Ascending aorta (tissue), 2 donors: ENCODE data around the gene FAIM2. TPM values are rescaled to one million over a fixed set of nuclear protein-coding genes. Genes with fewer than 3 reads are reported as not detected.

ENCODE experiments used
- DNase-seq, 2 donors: peaks; one replicate each; pipeline ENCODE4 v3.0.0-alpha.2; 2019; ENCODE audit warnings: low spot score in 2 of 2
- H3K27ac ChIP-seq, 2 donors: fragments of 200-600 bp; sonication (generic); one replicate each; pipeline ENCODE4 v1.5.1; 2016 to 2017; ENCODE audit warnings: mild to moderate bottlenecking in 1 of 2
- H3K27me3 ChIP-seq: fragments of 200-600 bp; sonication (generic); one replicate; pipeline ENCODE4 v1.5.1; 2017
- H3K36me3 ChIP-seq, 2 donors: fragments of 200-600 bp; sonication (generic); one replicate each; pipeline ENCODE4 v1.5.1; 2016
- H3K4me1 ChIP-seq, 2 donors: fragments of 200-600 bp; sonication (generic); one replicate each; pipeline ENCODE4 v1.5.1; 2016 to 2017; ENCODE audit warnings: mild to moderate bottlenecking in 1 of 2
- H3K4me3 ChIP-seq, 2 donors: fragments of 200-600 bp; sonication (generic); one replicate each; pipeline ENCODE4 v1.5.1; 2016 to 2017; ENCODE audit warnings: mild to moderate bottlenecking in 1 of 2
- H3K9me3 ChIP-seq, 2 donors: fragments of 200-600 bp; sonication (generic); one replicate each; pipeline ENCODE4 v1.5.1; 2016
- CTCF ChIP-seq, 3 experiments: fragments of 200-600 bp in 2 of 3; fragments of 450-650 bp in 1 of 3; sonication (generic) in 2 of 3; IDR thresholded peaks; one replicate each; pipeline ENCODE4 v1.5.1; 2016 to 2019; ENCODE audit warnings: antibody characterized with exemption in 3 of 3, mild to moderate bottlenecking in 1 of 3, moderate library complexity in 1 of 3
- intact Hi-C: fragments of 100-400 bp; cut with DNase I; formaldehyde crosslinking; loops from one replicate; pipeline ENCODE4 v1.15.1; 2023
- total RNA-seq: library from RNA; depleted of rRNA; stranded (reverse); fragments of >200 nt; gene quantifications from one replicate; pipeline ENCODE4 v1.1.0, GENCODE V29; 2016

FAIM2 gene
- total RNA-seq, 1 donor from 2014 or later: 0.75 TPM

GRCh38 chr12:49901986-49902385, 1.7 kb downstream of the FAIM2 start:
- Histone ChIP-seq H3K9me3 (no peaks in the 10 kb centered on the region), H3K4me3 (no peak overlapping the region), H3K4me1 (peaks cover 0 to 2% of the 10 kb centered on the region in 2 donors), H3K27me3 (no peaks in the 10 kb centered on the region), H3K27ac (no peak overlapping the region), H3K36me3 (no peaks in the 10 kb centered on the region)
- no peak for DNase-seq
- TF ChIP-seq CTCF (IDR thresholded peaks at IDR 0.05): no peak
- intact Hi-C loops: no loop called here

GRCh38 chr12:49901026-49901425, 2.7 kb downstream of the FAIM2 start:
- no peak for TF ChIP-seq CTCF (IDR thresholded peaks at IDR 0.05)
- no peak for DNase-seq
- Histone ChIP-seq H3K4me3 (no peak overlapping the region), H3K9me3 (no peaks in the 10 kb centered on the region), H3K27ac (no peak overlapping the region), H3K27me3 (no peaks in the 10 kb centered on the region), H3K36me3 (no peaks in the 10 kb centered on the region), H3K4me1 (peaks cover 0 to 2% of the 10 kb centered on the region in 2 donors)
- intact Hi-C loops: no loop called here

- intact Hi-C loops: no loop called here
- no peaks in the 10 kb centered on the region for H3K9me3 ChIP-seq
- no peak overlapping the region for H3K27ac ChIP-seq
- H3K36me3 ChIP-seq: no peaks in the 10 kb centered on the region
- TF ChIP-seq CTCF (IDR thresholded peaks at IDR 0.05): no peak
- peaks cover 0 to 2% of the 10 kb centered on the region in 2 donors for H3K4me1 ChIP-seq
- no peaks in the 10 kb centered on the region for H3K27me3 ChIP-seq
- DNase-seq: no peak
- no peak overlapping the region for H3K4me3 ChIP-seq
Measured at GRCh38 chr12:49900371-49900770, 3.3 kb downstream of the FAIM2 start.

GRCh38 chr12:49899921-49900320, 3.8 kb downstream of the FAIM2 start:
- Histone ChIP-seq H3K9me3 (no peaks in the 10 kb centered on the region), H3K27me3 (no peaks in the 10 kb centered on the region), H3K4me3 (no peak overlapping the region), H3K27ac (no peak overlapping the region), H3K4me1 (peaks cover 0 to 2% of the 10 kb centered on the region in 2 donors), H3K36me3 (no peaks in the 10 kb centered on the region)
- intact Hi-C loops: no loop called here
- no peak for DNase-seq
- TF ChIP-seq CTCF (IDR thresholded peaks at IDR 0.05): no peak

- Histone ChIP-seq H3K9me3 (no peaks in the 10 kb centered on the region), H3K4me3 (no peak overlapping the region), H3K36me3 (no peaks in the 10 kb centered on the region), H3K4me1 (peaks cover 0 to 2% of the 10 kb centered on the region in 2 donors), H3K27me3 (no peaks in the 10 kb centered on the region), H3K27ac (no peak overlapping the region)
- intact Hi-C loops: no loop called here
- no peak for DNase-seq
- no peak for TF ChIP-seq CTCF (IDR thresholded peaks at IDR 0.05)
Measured at GRCh38 chr12:49899286-49899843, 4.3 kb downstream of the FAIM2 start.

GRCh38 chr12:49897276-49897675, 6.4 kb downstream of the FAIM2 start:
- H3K4me1 ChIP-seq: no peaks in the 10 kb centered on the region
- no peak for DNase-seq
- TF ChIP-seq CTCF (IDR thresholded peaks at IDR 0.05): no peak
- no peaks in the 10 kb centered on the region for H3K9me3 ChIP-seq
- no peak overlapping the region for H3K4me3 ChIP-seq
- no peaks in the 10 kb centered on the region for H3K36me3 ChIP-seq
- no peak overlapping the region for H3K27ac ChIP-seq
- intact Hi-C loops: no loop called here
- no peaks in the 10 kb centered on the region for H3K27me3 ChIP-seq
